PC-9 (cell line): ENCODE measurements around the gene SCRN1. TPM values are rescaled to one million over a fixed set of nuclear protein-coding genes. Genes with fewer than 3 reads are reported as not detected.

ENCODE experiments used
- Bru-seq: library from RNA; stranded (reverse); fragments of 400-500 nt; gene quantifications from one replicate; lab custom pipeline; 2021; lab: Mats Ljungman, UMichigan
- BruChase-seq, 2 experiments: library from RNA; stranded (reverse); fragments of 400-500 nt; gene quantifications; one replicate each; lab custom pipeline; 2021; lab: Mats Ljungman, UMichigan
- BruUV-seq: library from RNA; stranded (reverse); fragments of 400-500 nt; replicated peaks from 2 replicates; lab custom pipeline; 2021; lab: Mats Ljungman, UMichigan
- CTCF ChIA-PET: fragments of 300-600 bp; sonication (Branson Sonifier 250); formaldehyde crosslinking; loops from one replicate; lab custom pipeline; 2022; ENCODE audit warnings: antibody characterized with exemption; lab: Charles Lee
- POLR2A ChIA-PET: fragments of 300-600 bp; sonication (Branson Sonifier 250); formaldehyde crosslinking; loops from one replicate; lab custom pipeline; 2022; ENCODE audit warnings: antibody characterized with exemption; ENCODE audit not compliant: unreplicated experiment; lab: Charles Lee
- DNase-seq, 2 experiments: peaks; one replicate each; pipeline versions ENCODE4 v3.0.0 to v3.0.0-alpha.2; 2015 to 2022; ENCODE audit warnings: mixed read lengths in 1 of 2
- H2AFZ ChIP-seq: fragments of 200-600 bp; sonication (generic); 2 replicates; pipeline ENCODE4 v1.8.1; 2017; ENCODE audit warnings: antibody characterized with exemption
- H3F3A ChIP-seq: fragments of 200-600 bp; sonication (generic); 2 replicates; pipeline ENCODE4 v1.8.1; 2017; ENCODE audit warnings: antibody characterized with exemption, mild to moderate bottlenecking, low read depth; ENCODE audit not compliant: insufficient read depth
- H3K27ac ChIP-seq: fragments of 200-600 bp; sonication (generic); 2 replicates; pipeline ENCODE4 v1.6.1; 2016; ENCODE audit warnings: mixed run types
- H3K27me3 ChIP-seq: fragments of 200-600 bp; sonication (generic); 2 replicates; pipeline ENCODE4 v1.6.1; 2016; ENCODE audit warnings: low read depth, mixed run types; ENCODE audit not compliant: insufficient read depth
- H3K36me3 ChIP-seq: fragments of 200-600 bp; sonication (generic); 2 replicates; pipeline ENCODE4 v1.6.1; 2016; ENCODE audit warnings: low read depth, mixed run types
- H3K4me1 ChIP-seq: fragments of 200-600 bp; sonication (generic); replicated peaks from 2 replicates; pipeline ENCODE4 v1.6.1; 2016; ENCODE audit warnings: mixed run types; ENCODE audit not compliant: insufficient read depth
- H3K4me2 ChIP-seq: fragments of 200-600 bp; sonication (generic); 2 replicates; pipeline ENCODE4 v1.6.1; 2017; ENCODE audit warnings: mixed run types
- H3K4me3 ChIP-seq: fragments of 200-600 bp; sonication (generic); 2 replicates; pipeline ENCODE4 v1.6.1; 2016; ENCODE audit warnings: mixed run types
- H3K79me2 ChIP-seq: fragments of 200-600 bp; sonication (generic); 2 replicates; pipeline ENCODE4 v1.6.1; 2017; ENCODE audit warnings: low read depth, mixed run types
- H3K9me2 ChIP-seq: fragments of 200-600 bp; sonication (generic); 2 replicates; pipeline ENCODE4 v1.8.1; 2017; ENCODE audit warnings: mild to moderate bottlenecking; ENCODE audit not compliant: insufficient read depth
- H3K9me3 ChIP-seq: fragments of 200-600 bp; sonication (generic); 2 replicates; pipeline ENCODE4 v1.8.1; 2016; ENCODE audit warnings: low read depth; ENCODE audit not compliant: insufficient read depth
- H4K20me1 ChIP-seq: fragments of 200-600 bp; sonication (generic); 2 replicates; pipeline ENCODE4 v1.8.1; 2017; ENCODE audit not compliant: insufficient read depth
- EZH2 ChIP-seq: fragments of 200-600 bp; sonication (generic); IDR thresholded peaks from 2 replicates; pipeline ENCODE4 v1.8.0; 2017; ENCODE audit warnings: antibody characterized with exemption, low read depth
- intact Hi-C: fragments of 100-400 bp; cut with micrococcal nuclease; formaldehyde crosslinking; loops from one replicate; pipeline ENCODE4 v1.10.0; 2022; ENCODE audit not compliant: unreplicated experiment
- long read RNA-seq: library from polyadenylated mRNA; stranded (forward); transcript quantifications from one replicate; pipeline ENCODE4 v2.0.0, GENCODE V29; 2022
- total RNA-seq: library from RNA; stranded (reverse); gene quantifications from 2 replicates; pipeline ENCODE4 v1.2.3, GENCODE V29; 2021
- TF ChIP-seq, protein P1 (sequence below): fragments of 200-600 bp; sonication (generic); conservative IDR thresholded peaks from 2 replicates; pipeline ENCODE4 v1.6.1; 2017; ENCODE audit warnings: mixed run types, antibody characterized with exemption, mild to moderate bottlenecking, moderate library complexity

The SCRN1 gene, protein sequence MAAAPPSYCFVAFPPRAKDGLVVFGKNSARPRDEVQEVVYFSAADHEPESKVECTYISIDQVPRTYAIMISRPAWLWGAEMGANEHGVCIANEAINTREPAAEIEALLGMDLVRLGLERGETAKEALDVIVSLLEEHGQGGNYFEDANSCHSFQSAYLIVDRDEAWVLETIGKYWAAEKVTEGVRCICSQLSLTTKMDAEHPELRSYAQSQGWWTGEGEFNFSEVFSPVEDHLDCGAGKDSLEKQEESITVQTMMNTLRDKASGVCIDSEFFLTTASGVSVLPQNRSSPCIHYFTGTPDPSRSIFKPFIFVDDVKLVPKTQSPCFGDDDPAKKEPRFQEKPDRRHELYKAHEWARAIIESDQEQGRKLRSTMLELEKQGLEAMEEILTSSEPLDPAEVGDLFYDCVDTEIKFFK
- 94.4 and 97.5 TPM in 2 replicates for total RNA-seq
- Bru-seq, nascent RNA, result percentile 84 among the genes with signal in this experiment
- percentile 86 among the genes with signal in this experiment for BruChase-seq, experiment 1, labeled RNA remaining after a 2-hour chase
- BruChase-seq, experiment 2, labeled RNA remaining after a 6-hour chase, result percentile 90 among the genes with signal in this experiment
- long read RNA-seq, full-length matches to known transcripts, result 66 of 95 reads
- long read RNA-seq, partial matches to known transcripts, result 2 of 95 reads
- long read RNA-seq, other reads (novel, unspliced or antisense), result 27 of 95 reads

DNA sequence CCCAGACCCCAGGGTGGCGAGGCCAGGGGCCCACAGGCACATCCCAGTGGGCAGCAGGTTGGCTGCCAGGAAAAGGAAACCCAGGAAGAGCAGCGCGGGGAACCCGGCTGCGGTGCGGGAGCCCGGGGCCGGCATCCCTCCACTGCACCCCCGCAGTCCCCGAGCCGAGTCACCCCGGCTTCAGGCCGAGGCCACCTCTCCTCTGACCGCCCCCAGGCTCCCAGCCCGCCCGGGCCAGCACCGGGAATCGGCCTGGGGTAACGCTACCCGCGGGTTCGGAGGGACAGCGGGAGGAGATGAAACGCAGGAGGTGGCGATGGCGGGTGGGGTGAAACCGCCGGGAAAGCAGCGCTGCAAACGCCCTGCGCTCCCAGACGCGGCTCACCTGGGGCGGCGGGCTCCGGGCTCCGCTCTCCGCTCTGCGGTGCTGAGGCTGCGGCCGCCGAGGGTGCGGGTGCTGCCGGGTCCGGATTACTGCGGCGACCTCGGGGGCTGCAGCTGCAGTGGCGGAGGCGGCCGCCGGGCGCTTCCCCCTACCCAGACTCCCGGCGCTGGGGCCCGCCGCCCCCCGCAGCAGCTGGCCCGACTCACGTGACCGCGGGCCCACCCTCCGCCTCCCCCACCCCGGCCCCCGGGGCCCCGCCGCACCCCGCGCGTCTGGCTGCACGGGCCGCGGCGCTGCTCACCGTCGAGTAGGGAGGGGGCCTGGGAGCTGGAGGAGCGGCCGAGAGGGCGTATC, at the start of gene SCRN1:
Gene SCRN1 (minus strand): TSS at position 545 of the 739 bp plus-strand sequence. CDS start 20,734 bp downstream, outside the sequence.
- no peaks in the 10 kb centered on the region for H3K9me2 ChIP-seq
- peak in 1 of 2 experiments; percentile 49 for DNase-seq
- intact Hi-C loops, result loop anchor here (5.0 kb wide), 2 partner anchors 382 to 573 kb away; no protein-coding TSS in a partner anchor
- BruUV-seq, result no TSS peak
- peak within 1 kb of the TSS; percentile 74 for H3K4me2 ChIP-seq
- POLR2A ChIA-PET, result interaction anchor here (0.6 to 0.9 kb wide), 3 partner anchors 13 to 381 kb away, joined by 3 to 9 read pairs (median 4); no protein-coding TSS in a partner anchor
- H3F3A ChIP-seq, result peaks cover 30% of the 10 kb centered on the region
- H3K27me3 ChIP-seq, result no peaks in the 10 kb centered on the region
- TF ChIP-seq, protein P1, sequence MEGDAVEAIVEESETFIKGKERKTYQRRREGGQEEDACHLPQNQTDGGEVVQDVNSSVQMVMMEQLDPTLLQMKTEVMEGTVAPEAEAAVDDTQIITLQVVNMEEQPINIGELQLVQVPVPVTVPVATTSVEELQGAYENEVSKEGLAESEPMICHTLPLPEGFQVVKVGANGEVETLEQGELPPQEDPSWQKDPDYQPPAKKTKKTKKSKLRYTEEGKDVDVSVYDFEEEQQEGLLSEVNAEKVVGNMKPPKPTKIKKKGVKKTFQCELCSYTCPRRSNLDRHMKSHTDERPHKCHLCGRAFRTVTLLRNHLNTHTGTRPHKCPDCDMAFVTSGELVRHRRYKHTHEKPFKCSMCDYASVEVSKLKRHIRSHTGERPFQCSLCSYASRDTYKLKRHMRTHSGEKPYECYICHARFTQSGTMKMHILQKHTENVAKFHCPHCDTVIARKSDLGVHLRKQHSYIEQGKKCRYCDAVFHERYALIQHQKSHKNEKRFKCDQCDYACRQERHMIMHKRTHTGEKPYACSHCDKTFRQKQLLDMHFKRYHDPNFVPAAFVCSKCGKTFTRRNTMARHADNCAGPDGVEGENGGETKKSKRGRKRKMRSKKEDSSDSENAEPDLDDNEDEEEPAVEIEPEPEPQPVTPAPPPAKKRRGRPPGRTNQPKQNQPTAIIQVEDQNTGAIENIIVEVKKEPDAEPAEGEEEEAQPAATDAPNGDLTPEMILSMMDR, result no peak
- no peak for TF ChIP-seq EZH2
- peak within 1 kb of the TSS; percentile 87 for H3K27ac ChIP-seq
- no peaks in the 10 kb centered on the region for H4K20me1 ChIP-seq
- H3K36me3 ChIP-seq, result 0 out of 2 replicates have a peak, but pooled peaks cover 6% of the 10 kb centered on the region
- peaks cover 43% of the 10 kb centered on the region for H3K79me2 ChIP-seq
- peaks cover 12% of the 10 kb centered on the region for H3K9me3 ChIP-seq
- CTCF ChIA-PET, result no interaction called here
- peak within 1 kb of the TSS; percentile 94 for H2AFZ ChIP-seq
- peak within 1 kb of the TSS; percentile 95 for H3K4me3 ChIP-seq
- H3K4me1 ChIP-seq, result peaks cover 37% of the 10 kb centered on the region

DNA sequence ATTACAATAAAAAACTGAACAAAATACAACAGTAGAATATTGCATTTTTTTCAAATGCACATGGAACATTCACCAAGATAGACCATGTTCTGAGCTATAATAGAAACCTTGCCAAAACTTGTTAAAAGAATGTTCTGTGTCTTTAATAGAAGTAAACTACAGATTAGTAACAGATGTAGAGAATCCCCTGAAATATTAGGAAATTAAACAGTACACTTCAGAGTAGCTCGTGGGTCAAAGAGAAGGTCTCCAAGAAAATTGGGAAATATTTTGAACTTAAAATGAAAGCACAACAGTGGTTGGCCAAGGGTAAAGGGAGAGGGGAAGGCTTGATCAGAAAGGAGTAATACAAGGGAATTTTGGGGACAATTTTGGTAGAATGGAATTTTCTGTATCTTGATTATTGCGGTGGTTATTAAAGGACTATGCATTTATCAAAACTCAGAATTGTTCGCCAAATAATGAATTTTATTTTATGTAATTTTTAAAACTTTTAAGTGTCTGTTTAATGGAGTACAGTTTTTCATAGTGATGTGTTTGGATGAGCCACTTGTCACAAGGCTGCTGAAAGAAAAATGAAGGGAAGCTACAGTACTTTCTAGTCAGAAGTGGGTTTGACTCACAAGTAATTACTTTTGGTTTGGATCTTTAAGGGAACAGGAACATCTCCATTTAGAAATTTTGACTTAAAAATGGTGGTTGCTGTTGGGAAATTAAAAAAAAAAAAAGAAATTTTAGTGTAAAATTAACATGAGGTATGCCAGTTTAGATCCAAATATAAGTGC, 48.8 kb upstream of the SCRN1 start:
- peaks cover 3% of the 10 kb centered on the region; the same call in 1 of the 2 replicates for H3F3A ChIP-seq
- BruUV-seq, result no TSS peak
- no peaks in the 10 kb centered on the region for H3K9me3 ChIP-seq
- peaks cover 45% of the 10 kb centered on the region for H3K79me2 ChIP-seq
- H3K36me3 ChIP-seq, result no peaks in the 10 kb centered on the region
- H2AFZ ChIP-seq, result no peak overlapping the region
- H3K27ac ChIP-seq, result no peak overlapping the region
- intact Hi-C loops, result no loop called here
- no peak for DNase-seq
- no peak for TF ChIP-seq EZH2
- TF ChIP-seq, protein P1, result no peak
- H4K20me1 ChIP-seq, result no peaks in the 10 kb centered on the region
- H3K4me1 ChIP-seq, result peaks cover 14% of the 10 kb centered on the region
- no peak overlapping the region for H3K4me2 ChIP-seq
- H3K27me3 ChIP-seq, result no peaks in the 10 kb centered on the region
- ChIA-PET CTCF (no interaction called here), POLR2A (no interaction called here)
- no peak overlapping the region for H3K4me3 ChIP-seq
- no peaks in the 10 kb centered on the region for H3K9me2 ChIP-seq
